ENCODE results near the gene TBRG4. TPM values are rescaled to one million over a fixed set of nuclear protein-coding genes. Genes with fewer than 3 reads are reported as not detected.

TBRG4 gene
- total RNA-seq, 2 experiments from 2014 or later = 197 TPM

GRCh38 chr7:45107356-45107755, 4.1 kb downstream of the TBRG4 start:
- ChIA-PET CTCF (interaction anchor here (1.1 kb wide), 1 partner anchor 29 kb away, joined by 4 read pairs; no protein-coding TSS in a partner anchor), POLR2A (interaction anchor here (1.0 kb wide), 1 partner anchor 8 kb away, joined by 3 read pairs; no protein-coding TSS in a partner anchor)
- no peak for DNase-seq
- Mint-ChIP-seq H3K36me3 (ENCODE audit: low read depth) (peaks cover 75% of the 10 kb centered on the region), H3K4me1 (ENCODE audit: low read depth) (peaks cover 38% of the 10 kb centered on the region), H3K27me3 (no peaks in the 10 kb centered on the region), H3K9me3 (no peaks in the 10 kb centered on the region), H3K27ac (peak overlapping the region; percentile 60), H3K4me3 (peak overlapping the region; percentile 90)
- no peak for ATAC-seq
- intact Hi-C loops (cut with micrococcal nuclease) = no loop called here
- TF ChIP-seq CTCF (IDR thresholded peaks at IDR 0.05) = no peak

GRCh38 chr7:45106820-45107219, 4.7 kb downstream of the TBRG4 start:
- DNase-seq = no peak
- Mint-ChIP-seq H3K4me3 (peak overlapping the region; percentile 90), H3K27me3 (no peaks in the 10 kb centered on the region), H3K36me3 (ENCODE audit: low read depth) (peaks cover 80% of the 10 kb centered on the region), H3K9me3 (no peaks in the 10 kb centered on the region), H3K27ac (peak overlapping the region; percentile 60), H3K4me1 (ENCODE audit: low read depth) (peaks cover 38% of the 10 kb centered on the region)
- ATAC-seq = no peak
- intact Hi-C loops (cut with micrococcal nuclease) = no loop called here
- ChIA-PET POLR2A (no interaction called here), CTCF (interaction anchor here (1.1 kb wide), 1 partner anchor 30 kb away, joined by 4 read pairs; no protein-coding TSS in a partner anchor)
- TF ChIP-seq CTCF (IDR thresholded peaks at IDR 0.05) = no peak

GRCh38 chr7:45105588-45106188, 5.8 kb downstream of the TBRG4 start:
- no peak overlapping the region for H3K27ac Mint-ChIP-seq
- ChIA-PET CTCF (interaction anchor here (1.0 to 2.2 kb wide), 2 partner anchors 104 to 132 kb away, joined by 3 to 6 read pairs; no protein-coding TSS in a partner anchor), POLR2A (interaction anchor here (0.9 to 1.5 kb wide), 5 partner anchors 25 to 136 kb away, joined by 3 to 4 read pairs (median 4); no protein-coding TSS in a partner anchor)
- intact Hi-C loops (cut with micrococcal nuclease) = no loop called here
- H3K36me3 Mint-ChIP-seq (ENCODE audit: low read depth) = peaks cover 75% of the 10 kb centered on the region
- no peaks in the 10 kb centered on the region for H3K27me3 Mint-ChIP-seq
- no peak overlapping the region for H3K4me3 Mint-ChIP-seq
- DNase-seq (no peak), ATAC-seq (peak; percentile 18)
- TF ChIP-seq CTCF (IDR thresholded peaks at IDR 0.05) = no peak
- peaks cover 38% of the 10 kb centered on the region for H3K4me1 Mint-ChIP-seq (ENCODE audit: low read depth)
- H3K9me3 Mint-ChIP-seq = no peaks in the 10 kb centered on the region

- ATAC-seq (no peak), DNase-seq (no peak)
- TF ChIP-seq CTCF (IDR thresholded peaks at IDR 0.05) = no peak
- ChIA-PET POLR2A (interaction anchor here (0.6 to 1.5 kb wide), 9 partner anchors 22 to 143 kb away, joined by 3 to 4 read pairs (median 3); no protein-coding TSS in a partner anchor), CTCF (interaction anchor here (1.0 to 2.2 kb wide), 2 partner anchors 103 to 131 kb away, joined by 3 to 6 read pairs; no protein-coding TSS in a partner anchor)
- H3K27me3 Mint-ChIP-seq = no peaks in the 10 kb centered on the region
- H3K4me3 Mint-ChIP-seq = no peak overlapping the region
- peaks cover 36% of the 10 kb centered on the region for H3K4me1 Mint-ChIP-seq (ENCODE audit: low read depth)
- H3K9me3 Mint-ChIP-seq = no peaks in the 10 kb centered on the region
- H3K27ac Mint-ChIP-seq = no peak overlapping the region
- intact Hi-C loops (cut with micrococcal nuclease) = no loop called here
- H3K36me3 Mint-ChIP-seq (ENCODE audit: low read depth) = peaks cover 73% of the 10 kb centered on the region
These were observed 6.5 kb downstream of the TBRG4 start for GRCh38 chr7:45104844-45105587.

Measured in activated CD8-positive, alpha-beta T cell treated with anti-CD3 and anti-CD28 coated beads for 36 hours (primary cell).